Kidney epithelial cell (primary cell): ENCODE data around the gene AK2. TPM values are rescaled to one million over a fixed set of nuclear protein-coding genes. Genes with fewer than 3 reads are reported as not detected.

Experiments
- DNase-seq: peaks from one replicate; pipeline ENCODE4 v3.0.0-alpha.2; 2010; ENCODE audit warnings: low read depth
- H3K27me3 ChIP-seq: 2 replicates; pipeline ENCODE4 v1.6.0; 2011; ENCODE audit warnings: low read length; ENCODE audit not compliant: control insufficient read depth, insufficient read depth
- H3K36me3 ChIP-seq: 2 replicates; pipeline ENCODE4 v1.5.1; 2011; ENCODE audit warnings: low read length; ENCODE audit not compliant: control insufficient read depth, insufficient read depth
- H3K4me3 ChIP-seq: 2 replicates; pipeline ENCODE4 v1.5.1; 2011; ENCODE audit warnings: low read depth, mild to moderate bottlenecking, control low read depth, low read length
- CTCF ChIP-seq: IDR thresholded peaks from 2 replicates; pipeline ENCODE4 v1.5.1; 2011; ENCODE audit warnings: mild to moderate bottlenecking, moderate library complexity, low read length, control low read depth, inconsistent platforms; ENCODE audit not compliant: insufficient read depth, poor library complexity, severe bottlenecking
- total RNA-seq: library from RNA; depleted of rRNA; stranded (reverse); fragments of >200 nt; gene quantifications from 2 replicates; pipeline ENCODE4 v1.2.3, GENCODE V29; 2015

Gene AK2
- total RNA-seq, 1 donor from 2014 or later, result 161 TPM

- DNase-seq, result no peak
- H3K4me3 ChIP-seq, result no peak overlapping the region
- no peaks in the 10 kb centered on the region for H3K27me3 ChIP-seq
- peaks cover 1% of the 10 kb centered on the region for H3K36me3 ChIP-seq
- TF ChIP-seq CTCF, result no peak
These were observed 4.4 kb downstream of the AK2 start for GRCh38 chr1:33032126-33032869.

DNA sequence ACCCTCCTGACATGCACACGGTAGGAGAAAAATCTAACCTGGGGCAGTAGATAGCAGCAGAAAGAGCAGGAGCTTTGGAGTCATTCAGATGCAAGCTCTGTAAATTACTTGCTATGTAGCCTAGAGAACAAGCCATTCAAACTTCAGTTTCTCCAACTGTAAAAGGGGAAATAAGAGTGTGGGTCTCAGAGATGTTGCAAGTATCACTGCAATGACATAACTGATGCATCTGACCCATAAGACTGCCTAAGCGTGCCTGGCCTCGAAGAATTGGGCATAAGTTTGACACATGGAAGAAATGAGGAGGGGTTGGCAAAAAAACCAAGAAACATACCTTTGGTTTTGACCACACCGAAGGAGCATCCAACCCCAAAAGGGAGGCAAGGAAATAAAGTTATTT is 5.2 kb downstream of the AK2 start:
- no peak for TF ChIP-seq CTCF
- no peak overlapping the region for H3K4me3 ChIP-seq
- no peaks in the 10 kb centered on the region for H3K27me3 ChIP-seq
- no peak for DNase-seq
- peaks cover 1% of the 10 kb centered on the region for H3K36me3 ChIP-seq

DNA sequence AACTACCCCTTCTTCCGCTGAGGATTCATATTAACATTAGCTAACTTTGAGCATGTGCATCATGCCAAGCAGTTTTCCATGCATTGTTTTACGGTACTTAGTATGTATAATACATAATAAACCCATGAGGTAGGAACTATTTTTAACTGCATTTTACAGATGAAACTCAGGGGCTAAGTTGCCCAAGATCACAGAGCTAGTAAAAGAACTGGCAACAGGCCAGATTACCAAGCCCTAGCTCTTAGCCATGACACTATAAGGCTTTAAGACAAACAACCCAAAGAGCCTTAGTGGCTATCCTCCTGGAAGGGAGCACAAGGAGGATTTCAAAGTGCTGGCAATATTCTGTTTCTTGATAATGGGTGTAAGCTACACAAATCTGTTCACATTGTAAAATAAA is 6.1 kb downstream of the AK2 start:
- DNase-seq, result no peak
- no peak overlapping the region for H3K4me3 ChIP-seq
- no peaks in the 10 kb centered on the region for H3K27me3 ChIP-seq
- TF ChIP-seq CTCF, result no peak
- peaks cover 1% of the 10 kb centered on the region for H3K36me3 ChIP-seq

DNA sequence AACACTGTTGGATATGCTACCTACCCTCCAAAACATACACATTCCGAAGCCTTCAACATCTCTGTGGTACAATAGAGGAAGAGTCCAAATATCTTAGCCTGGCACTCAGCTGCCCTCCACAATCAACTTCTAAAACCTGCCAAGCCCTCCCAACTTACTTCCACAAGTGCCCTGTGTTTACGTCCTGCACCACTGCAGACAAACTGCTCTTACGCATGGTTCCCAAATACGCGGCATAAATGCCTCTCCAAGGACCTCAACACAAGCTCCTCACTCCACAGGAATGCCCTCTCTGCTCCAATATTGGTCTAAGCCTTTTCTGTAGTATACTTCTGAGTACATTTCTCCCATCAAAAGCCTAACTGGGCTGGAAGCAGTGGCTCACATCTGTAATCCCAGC is 6.8 kb downstream of the AK2 start:
- peaks cover 1% of the 10 kb centered on the region for H3K36me3 ChIP-seq
- H3K27me3 ChIP-seq, result no peaks in the 10 kb centered on the region
- no peak overlapping the region for H3K4me3 ChIP-seq
- no peak for TF ChIP-seq CTCF
- no peak for DNase-seq

GRCh38 chr1:33029209-33029608 is 7.5 kb downstream of the AK2 start:
- Histone ChIP-seq H3K27me3 (no peaks in the 10 kb centered on the region), H3K4me3 (no peak overlapping the region), H3K36me3 (peaks cover 1% of the 10 kb centered on the region)
- no peak for DNase-seq
- no peak for TF ChIP-seq CTCF

DNA sequence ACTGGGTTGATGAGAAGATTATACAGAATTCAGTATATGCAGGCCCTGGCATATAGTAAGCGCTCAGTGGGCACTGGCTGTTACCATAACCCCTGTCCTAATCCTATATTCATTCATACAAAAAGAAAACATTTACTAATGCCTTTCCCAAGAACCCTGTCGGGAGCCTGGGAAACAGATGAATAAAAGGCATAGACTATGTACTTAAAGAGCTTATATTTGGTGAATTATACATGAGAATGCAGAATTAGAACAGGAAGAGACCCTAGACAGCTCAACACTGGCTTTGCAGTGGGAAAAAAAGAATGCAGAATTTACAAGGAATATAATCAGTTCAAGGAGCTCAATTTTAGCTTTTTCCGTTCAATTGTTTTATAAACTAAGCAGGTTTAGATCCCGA is 10.9 kb downstream of the AK2 start:
- no peak for TF ChIP-seq CTCF
- no peak for DNase-seq
- no peaks in the 10 kb centered on the region for H3K27me3 ChIP-seq
- H3K36me3 ChIP-seq, result peaks cover 4% of the 10 kb centered on the region
- H3K4me3 ChIP-seq, result no peak overlapping the region
